ENCODE data around the gene GLCCI1. TPM values are rescaled to one million over a fixed set of nuclear protein-coding genes. Genes with fewer than 3 reads are reported as not detected.

The GLCCI1 gene
- total and polyA plus RNA-seq, 2 donors (not counting 3 experiments of a cell fraction or from before 2014, with no cell fraction given) = 2.3 to 5.6 TPM

DNA sequence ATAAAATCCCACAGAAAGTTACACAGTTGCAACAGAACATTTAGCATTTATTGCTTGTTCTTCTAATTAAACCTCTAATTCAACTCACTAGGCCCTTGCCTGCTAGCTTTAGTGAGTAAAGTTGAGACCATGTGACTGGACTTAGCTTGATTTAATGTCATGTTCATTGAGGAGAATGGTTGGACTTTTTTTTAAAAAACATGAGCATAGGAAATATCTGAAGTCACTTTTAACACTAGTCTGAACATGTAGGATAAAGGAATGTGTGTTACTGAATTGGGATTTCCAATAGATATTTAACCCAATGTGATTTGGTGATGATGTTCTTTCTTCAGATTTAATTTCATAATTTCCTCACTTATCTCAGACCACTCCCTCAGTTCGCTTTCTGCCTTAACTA lies 24.6 kb upstream of the GLCCI1 start:
- POLR2A ChIA-PET = no interaction called here
- TF ChIP-seq EZH2 (IDR thresholded peaks at IDR 0.05; ENCODE audit: borderline replicate concordance, low read depth, low read length, severe bottlenecking) = no peak
- FAIRE-seq = no peak
- H2AFZ ChIP-seq (ENCODE audit: low read depth, low read length) = no peak overlapping the region
- CTCF ChIA-PET = interaction anchor here (1.0 to 1.2 kb wide), 2 partner anchors 19 to 263 kb away, joined by 3 read pairs; no protein-coding TSS in a partner anchor
- no peaks in the 10 kb centered on the region for H3K9me1 ChIP-seq (replicated peaks; ENCODE audit: control insufficient read depth, extremely low read depth, insufficient read depth, low read length)
- no peak for DNase-seq (ENCODE audit: low read depth, low spot score)
- intact Hi-C loops (cut with micrococcal nuclease) (no loop called here), dilution Hi-C loops (cut with MboI; ENCODE audit: extremely low pct_ligation_motif_present, low sequenced_read_pairs) (no loop called here)
- BruUV-seq (replicated peaks) = no TSS peak
- no peaks in the 10 kb centered on the region for H3K79me2 ChIP-seq (ENCODE audit: control insufficient read depth, insufficient read depth, low read length)
- H3K36me3 ChIP-seq (ENCODE audit: control insufficient read depth in 2 of 2, extremely low read depth in 1 of 2, insufficient read depth in 2 of 2, low read length in 2 of 2) = no peaks in the 10 kb centered on the region
- no peak overlapping the region for H3K4me3 ChIP-seq (replicated peaks in 1 of 3; ENCODE audit: insufficient read depth in 1 of 3, low read depth in 1 of 3, low read length in 3 of 3)
- no peaks in the 10 kb centered on the region for H3K9me3 ChIP-seq (replicated peaks; ENCODE audit: control insufficient read depth, insufficient read depth, low read length)
- no peak overlapping the region for H3K4me2 ChIP-seq (ENCODE audit: insufficient read depth, low read length)
- no peaks in the 10 kb centered on the region for H4K20me1 ChIP-seq (replicated peaks; ENCODE audit: control insufficient read depth, extremely low read depth, insufficient read depth, low read length)
- no peak overlapping the region for H3K9ac ChIP-seq (replicated peaks; ENCODE audit: extremely low read depth, insufficient read depth, low read length)
- H3K4me1 ChIP-seq (ENCODE audit: control insufficient read depth, extremely low read depth, insufficient read depth, low read length) = no peaks in the 10 kb centered on the region
- no peak overlapping the region for H3K27ac ChIP-seq (ENCODE audit: insufficient read depth, low read depth, low read length)
- H3K27me3 ChIP-seq (ENCODE audit: control insufficient read depth in 2 of 2, insufficient read depth in 2 of 2, low read length in 2 of 2) = no peaks in the 10 kb centered on the region

DNA sequence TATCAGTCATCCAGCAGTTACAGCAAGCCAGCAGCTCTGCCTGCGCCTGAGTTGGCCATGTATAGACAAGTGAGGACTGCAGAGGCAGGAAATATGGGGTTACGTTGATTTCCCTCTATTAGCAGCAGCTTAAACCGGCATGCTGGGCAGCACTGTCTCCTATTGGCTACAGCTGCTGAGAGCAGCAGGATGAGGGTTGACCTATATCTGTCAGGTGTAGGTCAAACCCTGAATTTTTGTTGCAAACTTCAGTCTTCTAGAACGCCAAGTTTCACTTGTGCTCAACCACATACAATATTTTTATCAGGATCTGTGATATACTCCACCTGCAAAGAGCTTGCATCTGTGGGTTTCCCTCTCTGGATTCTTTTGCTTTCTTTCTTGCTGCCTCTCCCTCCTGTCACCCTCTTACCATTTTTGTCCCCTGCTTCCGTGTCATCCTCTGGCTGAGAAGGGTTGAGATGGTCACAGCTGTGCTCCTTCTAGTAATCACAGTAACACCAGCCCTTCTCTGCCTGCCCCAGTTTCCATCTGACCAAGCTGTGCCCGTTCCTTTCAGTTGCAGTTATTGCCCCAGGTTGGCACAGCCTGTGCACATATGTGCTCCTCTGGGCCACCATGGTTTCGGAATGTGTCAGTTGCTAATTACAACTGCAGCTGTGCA lies 23.8 kb upstream of the GLCCI1 start:
- Histone ChIP-seq H3K9ac (replicated peaks; ENCODE audit: extremely low read depth, insufficient read depth, low read length) (no peak overlapping the region), H3K27me3 (ENCODE audit: control insufficient read depth in 2 of 2, insufficient read depth in 2 of 2, low read length in 2 of 2) (no peaks in the 10 kb centered on the region), H3K79me2 (ENCODE audit: control insufficient read depth, insufficient read depth, low read length) (no peaks in the 10 kb centered on the region), H2AFZ (ENCODE audit: low read depth, low read length) (no peak overlapping the region), H3K4me2 (ENCODE audit: insufficient read depth, low read length) (no peak overlapping the region), H3K27ac (ENCODE audit: insufficient read depth, low read depth, low read length) (no peak overlapping the region), H3K4me1 (ENCODE audit: control insufficient read depth, extremely low read depth, insufficient read depth, low read length) (no peaks in the 10 kb centered on the region), H3K9me3 (replicated peaks; ENCODE audit: control insufficient read depth, insufficient read depth, low read length) (no peaks in the 10 kb centered on the region), H3K9me1 (replicated peaks; ENCODE audit: control insufficient read depth, extremely low read depth, insufficient read depth, low read length) (no peaks in the 10 kb centered on the region), H3K4me3 (replicated peaks in 1 of 3; ENCODE audit: insufficient read depth in 1 of 3, low read depth in 1 of 3, low read length in 3 of 3) (no peak overlapping the region), H4K20me1 (replicated peaks; ENCODE audit: control insufficient read depth, extremely low read depth, insufficient read depth, low read length) (no peaks in the 10 kb centered on the region), H3K36me3 (ENCODE audit: control insufficient read depth in 2 of 2, extremely low read depth in 1 of 2, insufficient read depth in 2 of 2, low read length in 2 of 2) (no peaks in the 10 kb centered on the region)
- ChIA-PET CTCF (interaction anchor here (1.0 kb wide), 1 partner anchor 18 kb away, joined by 3 read pairs; no protein-coding TSS in a partner anchor), POLR2A (no interaction called here)
- intact Hi-C loops (cut with micrococcal nuclease) (no loop called here), dilution Hi-C loops (cut with MboI; ENCODE audit: extremely low pct_ligation_motif_present, low sequenced_read_pairs) (no loop called here)
- FAIRE-seq (no peak), DNase-seq (ENCODE audit: low read depth, low spot score) (peak; percentile 24)
- BruUV-seq (replicated peaks) = no TSS peak
- TF ChIP-seq, protein P1, sequence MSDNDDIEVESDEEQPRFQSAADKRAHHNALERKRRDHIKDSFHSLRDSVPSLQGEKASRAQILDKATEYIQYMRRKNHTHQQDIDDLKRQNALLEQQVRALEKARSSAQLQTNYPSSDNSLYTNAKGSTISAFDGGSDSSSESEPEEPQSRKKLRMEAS (IDR thresholded peaks at IDR 0.05; ENCODE audit: insufficient read depth, insufficient read length) = no peak
- no peak for TF ChIP-seq MYC (IDR thresholded peaks at IDR 0.05; ENCODE audit: low read depth, low read length)
